ENCODE results near the gene SLC35F3. TPM values are rescaled to one million over a fixed set of nuclear protein-coding genes. Genes with fewer than 3 reads are reported as not detected.

The SLC35F3 gene
- polyA plus RNA-seq, 1 donor from 2014 or later, result 13.9 TPM

GRCh38 chr1:234141006-234141405 lies 236.5 kb downstream of the SLC35F3 start:
- Histone ChIP-seq H3K4me2 (ENCODE audit: low read length) (no peak overlapping the region), H3F3A (ENCODE audit: insufficient read depth, low read length, poor library complexity, severe bottlenecking) (no peaks in the 10 kb centered on the region), H2AFZ (ENCODE audit: low read depth, low read length) (no peak overlapping the region), H3K9me3 (ENCODE audit: low read length) (no peaks in the 10 kb centered on the region), H3K9me2 (ENCODE audit: insufficient read depth, low read length) (no peaks in the 10 kb centered on the region), H3K79me2 (replicated peaks; ENCODE audit: insufficient read depth, low read length) (no peaks in the 10 kb centered on the region), H3K27ac (ENCODE audit: low read length) (no peak overlapping the region), H4K20me1 (ENCODE audit: insufficient read depth) (no peaks in the 10 kb centered on the region), H3K9ac (ENCODE audit: low read length) (no peak overlapping the region), H3K4me3 (ENCODE audit: low read length) (no peak overlapping the region), H3K36me3 (ENCODE audit: insufficient read depth, low read length) (no peaks in the 10 kb centered on the region), H3K27me3 (ENCODE audit: insufficient read depth, low read depth, low read length) (no peaks in the 10 kb centered on the region)
- TF ChIP-seq EP300 (conservative IDR thresholded peaks at IDR 0.05; ENCODE audit: poor library complexity, severe bottlenecking), result no peak
- TF ChIP-seq SMC3 (conservative IDR thresholded peaks at IDR 0.05; ENCODE audit: poor library complexity), result no peak
- no peak for TF ChIP-seq EZH2 (IDR thresholded peaks at IDR 0.05; ENCODE audit: borderline replicate concordance, insufficient read depth, low read length, poor library complexity, severe bottlenecking)
- no peak for TF ChIP-seq POLR2AphosphoS5 (IDR thresholded peaks at IDR 0.05)
- no peak for TF ChIP-seq RAD21 (conservative IDR thresholded peaks at IDR 0.05)
- TF ChIP-seq TAF1 (IDR thresholded peaks at IDR 0.05; ENCODE audit: low read depth), result no peak

- no peaks in the 10 kb centered on the region for H3F3A ChIP-seq (ENCODE audit: insufficient read depth, low read length, poor library complexity, severe bottlenecking)
- no peak overlapping the region for H3K4me2 ChIP-seq (ENCODE audit: low read length)
- H3K9me2 ChIP-seq (ENCODE audit: insufficient read depth, low read length), result no peaks in the 10 kb centered on the region
- H3K9me3 ChIP-seq (ENCODE audit: low read length), result no peaks in the 10 kb centered on the region
- H4K20me1 ChIP-seq (ENCODE audit: insufficient read depth), result no peaks in the 10 kb centered on the region
- H3K27me3 ChIP-seq (ENCODE audit: insufficient read depth, low read depth, low read length), result no peaks in the 10 kb centered on the region
- H2AFZ ChIP-seq (ENCODE audit: low read depth, low read length), result no peak overlapping the region
- TF ChIP-seq MXI1 (conservative IDR thresholded peaks at IDR 0.05; ENCODE audit: poor library complexity, severe bottlenecking), result no peak
- TF ChIP-seq EP300 (conservative IDR thresholded peaks at IDR 0.05; ENCODE audit: poor library complexity, severe bottlenecking), result no peak
- TF ChIP-seq TAF1 (IDR thresholded peaks at IDR 0.05; ENCODE audit: low read depth), result no peak
- TF ChIP-seq REST (IDR thresholded peaks at IDR 0.05; ENCODE audit: borderline replicate concordance), result no peak
- TF ChIP-seq SMC3 (conservative IDR thresholded peaks at IDR 0.05; ENCODE audit: poor library complexity), result no peak
- TF ChIP-seq RAD21 (conservative IDR thresholded peaks at IDR 0.05), result no peak
- no peak for TF ChIP-seq CTCF (IDR thresholded peaks at IDR 0.05; ENCODE audit: poor library complexity, severe bottlenecking)
- TF ChIP-seq EZH2 (IDR thresholded peaks at IDR 0.05; ENCODE audit: borderline replicate concordance, insufficient read depth, low read length, poor library complexity, severe bottlenecking), result no peak
- TF ChIP-seq POLR2AphosphoS5 (IDR thresholded peaks at IDR 0.05), result no peak
- no peaks in the 10 kb centered on the region for H3K79me2 ChIP-seq (replicated peaks; ENCODE audit: insufficient read depth, low read length)
- no peak overlapping the region for H3K4me3 ChIP-seq (ENCODE audit: low read length)
- no peak overlapping the region for H3K9ac ChIP-seq (ENCODE audit: low read length)
- no peak overlapping the region for H3K27ac ChIP-seq (ENCODE audit: low read length)
- H3K36me3 ChIP-seq (ENCODE audit: insufficient read depth, low read length), result no peaks in the 10 kb centered on the region
These were observed 239.2 kb downstream of the SLC35F3 start for GRCh38 chr1:234143681-234144080.
